Activated CD8-positive, alpha-beta T cell treated with anti-CD3 and anti-CD28 coated beads for 36 hours (primary cell): ENCODE measurements around the gene KLHL17. TPM values are rescaled to one million over a fixed set of nuclear protein-coding genes. Genes with fewer than 3 reads are reported as not detected.

Experiments used
- ATAC-seq: fragments of 200-7000 bp; cut with Tn5 transposase; one replicate; pipeline ENCODE4 v1.10.0; 2021; ENCODE audit warnings: mild to moderate bottlenecking, moderate library complexity
- CTCF ChIA-PET: fragments of 350-600 bp; sonication (Branson Sonifier 250); formaldehyde crosslinking; loops from one replicate; lab custom pipeline; 2021; ENCODE audit warnings: antibody characterized with exemption; lab: Charles Lee
- POLR2A ChIA-PET: fragments of 350-600 bp; sonication (Branson Sonifier 250); formaldehyde crosslinking; loops from one replicate; lab custom pipeline; 2021; ENCODE audit warnings: antibody characterized with exemption; lab: Charles Lee
- DNase-seq: peaks from one replicate; pipeline ENCODE4 v3.0.0-alpha.2; 2020
- H3K27ac Mint-ChIP-seq: one replicate; pipeline ENCODE4 v1.8.0; 2021; ENCODE audit warnings: mild to moderate bottlenecking, mixed read lengths
- H3K27me3 Mint-ChIP-seq: one replicate; pipeline ENCODE4 v1.8.0; 2021; ENCODE audit warnings: mixed read lengths
- H3K36me3 Mint-ChIP-seq: one replicate; pipeline ENCODE4 v1.8.0; 2021; ENCODE audit warnings: low read depth, mixed read lengths
- H3K4me1 Mint-ChIP-seq: one replicate; pipeline ENCODE4 v1.8.0; 2021; ENCODE audit warnings: low read depth, mixed read lengths
- H3K4me3 Mint-ChIP-seq: one replicate; pipeline ENCODE4 v1.8.0; 2021; ENCODE audit warnings: mild to moderate bottlenecking, moderate library complexity, mixed read lengths
- H3K9me3 Mint-ChIP-seq: one replicate; pipeline ENCODE4 v1.8.0; 2021; ENCODE audit warnings: mixed read lengths
- CTCF ChIP-seq: fragments of 200-600 bp; IDR thresholded peaks from one replicate; pipeline ENCODE4 v1.8.0; 2022; ENCODE audit warnings: antibody characterized with exemption, mild to moderate bottlenecking
- intact Hi-C: fragments of 100-400 bp; cut with micrococcal nuclease; formaldehyde crosslinking; loops from one replicate; pipeline ENCODE4 v1.10.0; 2022
- total RNA-seq, 2 experiments: library from RNA; stranded (reverse); gene quantifications; one replicate each; pipeline ENCODE4 v1.2.3, GENCODE V29; 2021

The KLHL17 gene
- total RNA-seq, 2 experiments from 2014 or later, result 27.8 to 31.2 TPM

- Mint-ChIP-seq H3K4me1 (no peaks in the 10 kb centered on the region), H3K36me3 (no peaks in the 10 kb centered on the region), H3K27me3 (peaks cover 26% of the 10 kb centered on the region), H3K27ac (no peak overlapping the region), H3K4me3 (no peak overlapping the region), H3K9me3 (no peaks in the 10 kb centered on the region)
- intact Hi-C loops, result no loop called here
- no peak for DNase-seq
- no peak for ATAC-seq
- POLR2A ChIA-PET, result interaction anchor here (0.8 to 1.0 kb wide), 2 partner anchors 10 to 13 kb away, joined by 3 to 4 read pairs; no protein-coding TSS in a partner anchor
- no peak for TF ChIP-seq CTCF
- CTCF ChIA-PET, result interaction anchor here (1.7 kb wide), 1 partner anchor 26 kb away, joined by 6 read pairs; no protein-coding TSS in a partner anchor
Measured at GRCh38 chr1:930633-931138, 29.7 kb upstream of the KLHL17 start.

GRCh38 chr1:931380-932172 is 28.8 kb upstream of the KLHL17 start:
- ATAC-seq, result no peak
- Mint-ChIP-seq H3K27me3 (peaks cover 18% of the 10 kb centered on the region), H3K4me3 (no peak overlapping the region), H3K27ac (no peak overlapping the region), H3K4me1 (no peaks in the 10 kb centered on the region), H3K9me3 (no peaks in the 10 kb centered on the region), H3K36me3 (no peaks in the 10 kb centered on the region)
- ChIA-PET CTCF (interaction anchor here (1.7 kb wide), 1 partner anchor 27 kb away, joined by 6 read pairs; no protein-coding TSS in a partner anchor), POLR2A (interaction anchor here (0.8 kb wide), 1 partner anchor 14 kb away, joined by 3 read pairs; no protein-coding TSS in a partner anchor)
- TF ChIP-seq CTCF, result no peak
- DNase-seq, result no peak
- intact Hi-C loops, result no loop called here

GRCh38 chr1:932173-932510 is 28.2 kb upstream of the KLHL17 start:
- no peaks in the 10 kb centered on the region for H3K4me1 Mint-ChIP-seq
- H3K4me3 Mint-ChIP-seq, result no peak overlapping the region
- CTCF ChIA-PET, result interaction anchor here (1.7 kb wide), 1 partner anchor 28 kb away, joined by 6 read pairs; no protein-coding TSS in a partner anchor
- peaks cover 14% of the 10 kb centered on the region for H3K27me3 Mint-ChIP-seq
- POLR2A ChIA-PET, result no interaction called here
- no peak for TF ChIP-seq CTCF
- H3K9me3 Mint-ChIP-seq, result no peaks in the 10 kb centered on the region
- DNase-seq (no peak), ATAC-seq (no peak)
- no peak overlapping the region for H3K27ac Mint-ChIP-seq
- intact Hi-C loops, result no loop called here
- H3K36me3 Mint-ChIP-seq, result no peaks in the 10 kb centered on the region

GRCh38 chr1:932776-933602 is 27.4 kb upstream of the KLHL17 start:
- no peak overlapping the region for H3K27ac Mint-ChIP-seq
- H3K4me3 Mint-ChIP-seq, result no peak overlapping the region
- peaks cover 11% of the 10 kb centered on the region for H3K27me3 Mint-ChIP-seq
- H3K36me3 Mint-ChIP-seq, result no peaks in the 10 kb centered on the region
- intact Hi-C loops, result no loop called here
- H3K9me3 Mint-ChIP-seq, result no peaks in the 10 kb centered on the region
- ATAC-seq, result no peak
- CTCF ChIA-PET, result no interaction called here
- POLR2A ChIA-PET, result no interaction called here
- DNase-seq, result no peak
- no peaks in the 10 kb centered on the region for H3K4me1 Mint-ChIP-seq
- TF ChIP-seq CTCF, result no peak
